Subcutaneous abdominal adipose tissue (tissue), 5 donors: Measurements from ENCODE around the gene PLCL2.
"Not testable (repeated sequence)": the region's sequence is repeated elsewhere in the genome, so short reads cannot be mapped to it uniquely, and the experiment has no call there.

ENCODE experiments used
- H3K27ac ChIP-seq: one replicate; pipeline ENCODE4 v1.7.0; 2013; ENCODE audit warnings: low read depth, mild to moderate bottlenecking, inconsistent platforms, low read length, moderate library complexity
- H3K27me3 ChIP-seq, 5 donors: one replicate each; pipeline ENCODE4 v1.7.0; 2013; ENCODE audit warnings: low read length in 5 of 5, inconsistent platforms in 1 of 5; ENCODE audit not compliant: control insufficient read depth in 5 of 5, insufficient read depth in 4 of 5
- H3K36me3 ChIP-seq, 5 donors: one replicate each; pipeline ENCODE4 v1.7.0; 2013; ENCODE audit warnings: low read length in 5 of 5; ENCODE audit not compliant: control insufficient read depth in 5 of 5, insufficient read depth in 5 of 5
- H3K4me1 ChIP-seq, 5 donors: one replicate each; pipeline ENCODE4 v1.7.0; 2013; ENCODE audit warnings: low read length in 5 of 5, mild to moderate bottlenecking in 3 of 5, moderate library complexity in 1 of 5; ENCODE audit not compliant: control insufficient read depth in 5 of 5, insufficient read depth in 5 of 5
- H3K4me3 ChIP-seq, 5 donors: one replicate each; pipeline ENCODE4 v1.7.0; 2013; ENCODE audit warnings: low read length in 5 of 5, low read depth in 1 of 5
- H3K9ac ChIP-seq, 5 donors: one replicate each; pipeline ENCODE4 v1.7.0; 2013; ENCODE audit warnings: low read length in 5 of 5, mild to moderate bottlenecking in 4 of 5, moderate library complexity in 3 of 5
- H3K9me3 ChIP-seq, 5 donors: one replicate each; pipeline ENCODE4 v1.7.0; 2013; ENCODE audit warnings: low read length in 5 of 5; ENCODE audit not compliant: control insufficient read depth in 5 of 5
- donor health status: healthy.
- donor health status: healthy.
- donor health status: healthy.
- donor health status: healthy.
- donor health status: healthy.

The PLCL2 gene

GRCh38 chr3:17089314-17089700, 204.6 kb downstream of the PLCL2 start:
- H3K9me3 ChIP-seq: no peaks in the 10 kb centered on the region
- H3K27me3 ChIP-seq: no peaks in the 10 kb centered on the region
- no peak overlapping the region for H3K27ac ChIP-seq
- H3K4me1 ChIP-seq: peaks cover 0 to 6% (median 4%) of the 10 kb centered on the region in 5 donors
- no peak overlapping the region for H3K4me3 ChIP-seq
- H3K36me3 ChIP-seq: peaks cover 0 to 8% (median 3%) of the 10 kb centered on the region in 5 donors
- H3K9ac ChIP-seq: no peak overlapping the region

DNA sequence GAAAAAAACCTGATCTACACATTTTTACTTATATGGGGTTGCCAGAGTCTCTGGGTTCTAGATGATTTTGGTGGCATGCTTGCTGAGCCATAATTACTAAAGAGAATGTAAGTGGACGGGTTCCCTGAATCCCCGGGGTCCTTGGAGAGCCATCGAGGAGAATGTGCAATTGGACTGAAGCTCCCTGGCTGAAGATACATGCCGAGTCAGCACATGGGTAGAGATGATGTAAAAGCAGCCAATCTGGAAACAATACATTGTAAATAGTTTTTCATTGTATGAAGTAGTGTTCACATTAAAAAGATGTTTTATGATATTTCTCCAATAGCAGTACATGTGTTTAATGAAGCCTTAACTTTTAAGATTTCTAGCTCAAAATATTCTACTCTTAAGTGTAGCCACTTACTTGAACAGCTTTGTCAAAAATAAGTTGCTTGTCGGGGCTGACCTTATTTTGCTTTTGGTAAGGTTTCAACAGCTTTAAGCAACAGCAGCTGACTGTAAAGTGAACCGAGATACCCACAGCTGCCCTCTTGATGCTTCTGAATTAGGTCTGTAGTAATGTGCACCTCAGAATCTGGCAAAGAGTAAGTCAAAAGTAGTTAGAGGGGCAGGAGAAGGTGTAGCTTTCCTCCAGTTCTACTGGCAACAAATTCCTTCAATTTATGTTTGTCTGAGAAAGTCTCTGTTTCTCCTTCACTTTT, 205.7 kb downstream of the PLCL2 start:
- no peaks in the 10 kb centered on the region for H3K27me3 ChIP-seq
- no peak overlapping the region for H3K9ac ChIP-seq
- H3K4me1 ChIP-seq: peaks cover 0 to 6% (median 4%) of the 10 kb centered on the region in 5 donors
- no peaks in the 10 kb centered on the region for H3K9me3 ChIP-seq
- H3K27ac ChIP-seq: no peak overlapping the region
- H3K4me3 ChIP-seq: no peak overlapping the region
- peaks cover 0 to 8% (median 2%) of the 10 kb centered on the region in 5 donors for H3K36me3 ChIP-seq

DNA sequence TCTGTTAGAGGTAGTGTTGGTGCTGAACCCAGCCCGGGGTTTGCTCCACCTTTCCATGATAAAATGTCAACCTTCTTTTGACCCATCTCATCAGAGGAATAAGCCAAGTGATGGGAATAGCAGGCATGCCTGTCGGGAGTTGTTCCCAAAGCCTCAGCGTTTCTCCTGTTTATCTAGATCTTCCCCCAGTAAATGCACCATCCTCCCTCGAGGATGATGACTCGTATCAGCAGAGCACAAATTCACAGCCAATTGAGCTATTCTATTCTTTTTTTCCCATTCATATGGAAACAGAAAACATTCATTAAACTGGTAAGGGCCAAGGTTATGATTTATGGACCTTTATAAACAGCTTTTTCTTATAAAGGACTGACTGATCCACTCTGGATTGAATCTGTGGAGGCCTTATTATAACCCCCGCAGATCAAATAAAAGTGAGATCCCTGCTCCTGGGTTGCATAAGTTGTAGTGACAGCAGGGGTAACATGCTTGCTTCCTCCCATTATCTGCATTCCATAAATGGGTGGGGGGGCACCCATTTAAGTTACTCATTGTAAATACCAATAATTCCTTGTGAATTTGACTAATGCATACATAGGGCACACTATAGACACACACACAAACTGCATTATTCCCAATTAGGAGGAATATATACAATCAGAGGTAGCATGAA, 207.3 kb downstream of the PLCL2 start:
- Histone ChIP-seq H3K27ac (no peak overlapping the region), H3K4me3 (no peak overlapping the region), H3K9ac (no peak overlapping the region), H3K27me3 (no peaks in the 10 kb centered on the region), H3K4me1 (peaks cover 0 to 6% (median 4%) of the 10 kb centered on the region in 5 donors), H3K36me3 (peaks cover 0 to 8% (median 2%) of the 10 kb centered on the region in 5 donors), H3K9me3 (no peaks in the 10 kb centered on the region)

DNA sequence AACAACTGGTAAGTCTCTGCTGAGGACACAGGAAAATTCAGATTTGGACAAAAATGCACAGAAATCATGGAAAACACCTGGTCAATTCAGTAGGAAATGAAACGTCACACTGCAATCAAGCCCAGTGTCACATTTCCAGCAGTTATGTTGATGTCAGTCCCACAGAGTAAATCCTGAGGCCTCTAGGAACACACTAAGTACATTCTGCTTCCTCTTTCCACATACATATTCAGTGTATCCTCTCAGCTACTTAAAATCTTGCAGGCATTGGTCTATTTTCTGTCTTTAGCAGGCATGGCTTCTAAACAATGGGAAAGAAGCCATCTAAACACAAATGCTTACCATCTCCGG, 207.8 kb downstream of the PLCL2 start:
- H3K4me1 ChIP-seq: peaks cover 0 to 6% (median 4%) of the 10 kb centered on the region in 5 donors
- no peaks in the 10 kb centered on the region for H3K9me3 ChIP-seq
- peaks cover 0 to 8% (median 0%) of the 10 kb centered on the region in 5 donors for H3K36me3 ChIP-seq
- H3K27ac ChIP-seq: no peak overlapping the region
- H3K9ac ChIP-seq: no peak overlapping the region
- no peaks in the 10 kb centered on the region for H3K27me3 ChIP-seq
- H3K4me3 ChIP-seq: no peak overlapping the region

GRCh38 chr3:17094551-17094950, 209.8 kb downstream of the PLCL2 start:
- H3K4me1 ChIP-seq: peaks cover 0 to 4% (median 0%) of the 10 kb centered on the region in 5 donors
- no peaks in the 10 kb centered on the region for H3K27me3 ChIP-seq
- no peaks in the 10 kb centered on the region for H3K9me3 ChIP-seq
- no peak overlapping the region for H3K4me3 ChIP-seq
- H3K36me3 ChIP-seq: peaks cover 0 to 8% (median 0%) of the 10 kb centered on the region in 5 donors
- H3K9ac ChIP-seq: no peak overlapping the region
- no peak overlapping the region for H3K27ac ChIP-seq

DNA sequence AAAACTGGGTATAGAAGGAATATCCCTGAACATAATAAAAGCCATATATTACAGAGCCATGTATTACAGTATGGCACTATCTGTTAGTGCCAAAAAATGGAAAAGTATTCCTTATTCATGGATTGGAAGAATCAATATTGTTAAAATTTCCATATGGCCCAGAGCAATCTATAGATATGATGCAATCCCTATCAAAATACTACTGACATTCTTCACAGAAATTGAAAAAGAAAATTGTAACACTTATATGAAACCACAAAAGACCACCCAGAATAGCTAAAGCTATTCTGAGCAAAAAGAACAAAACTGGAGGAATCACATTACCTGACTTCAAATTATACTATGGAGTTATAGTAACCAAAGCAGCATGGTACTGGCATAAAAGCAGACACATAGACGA, 218.8 kb downstream of the PLCL2 start:
- Histone ChIP-seq H3K4me3 (no peak overlapping the region), H3K27me3 (no peaks in the 10 kb centered on the region), H3K4me1 (no peaks in the 10 kb centered on the region), H3K36me3 (no peaks in the 10 kb centered on the region), H3K27ac (no peak overlapping the region), H3K9me3 (peaks cover 0 to 2% (median 0%) of the 10 kb centered on the region in 5 donors), H3K9ac (no peak overlapping the region)

DNA sequence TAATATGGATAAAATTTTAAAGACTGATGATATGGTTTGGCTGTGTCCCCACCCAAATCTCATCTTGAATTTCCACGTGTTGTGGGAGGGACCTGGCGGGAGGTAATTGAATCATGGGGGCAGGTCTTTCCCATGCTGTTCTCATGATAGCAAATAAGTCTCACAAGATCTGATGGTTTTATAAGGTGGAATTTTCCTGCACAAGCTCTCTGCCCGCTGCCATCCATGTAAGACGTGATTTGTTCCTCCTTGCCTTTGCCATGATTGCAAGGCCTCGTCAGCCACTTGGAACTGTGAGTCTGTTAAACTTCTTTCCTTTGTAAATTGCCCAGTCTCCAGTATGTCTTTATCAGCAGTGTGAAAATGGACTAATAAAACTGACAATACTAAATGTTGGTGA, 222.0 kb downstream of the PLCL2 start:
- H3K27ac ChIP-seq, H3K9me3 ChIP-seq, H3K9ac ChIP-seq, H3K4me3 ChIP-seq, H3K4me1 ChIP-seq, H3K27me3 ChIP-seq, H3K36me3 ChIP-seq: not testable (repeated sequence)

- Histone ChIP-seq H3K4me1 (no peaks in the 10 kb centered on the region), H3K9ac (no peak overlapping the region), H3K4me3 (no peak overlapping the region), H3K36me3 (no peaks in the 10 kb centered on the region), H3K27ac (no peak overlapping the region), H3K9me3 (peaks cover 0 to 7% (median 4%) of the 10 kb centered on the region in 5 donors), H3K27me3 (no peaks in the 10 kb centered on the region)
These were observed 226.1 kb downstream of the PLCL2 start for GRCh38 chr3:17110660-17111396.

DNA sequence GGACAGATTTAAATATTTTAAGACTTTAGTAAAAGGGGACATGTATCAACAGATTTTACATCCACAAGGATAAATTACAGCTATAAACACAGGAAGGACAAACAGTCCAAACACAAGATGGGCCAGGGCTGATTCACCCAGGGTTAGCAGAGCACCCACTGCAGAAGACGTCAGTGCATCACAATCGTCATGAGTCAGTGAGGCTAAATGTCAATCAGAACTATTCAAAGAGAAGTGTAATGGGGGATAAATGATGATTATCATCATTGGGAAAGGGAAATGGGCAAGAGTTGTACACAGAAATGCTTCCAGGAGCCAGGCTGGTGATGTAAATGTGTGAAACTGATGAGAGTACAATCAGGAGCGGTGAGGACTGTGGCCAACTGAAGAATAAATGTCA, 226.8 kb downstream of the PLCL2 start:
- Histone ChIP-seq H3K4me1 (no peaks in the 10 kb centered on the region), H3K36me3 (no peaks in the 10 kb centered on the region), H3K27ac (no peak overlapping the region), H3K9me3 (peaks cover 0 to 7% (median 4%) of the 10 kb centered on the region in 5 donors), H3K4me3 (no peak overlapping the region), H3K9ac (no peak overlapping the region), H3K27me3 (no peaks in the 10 kb centered on the region)

DNA sequence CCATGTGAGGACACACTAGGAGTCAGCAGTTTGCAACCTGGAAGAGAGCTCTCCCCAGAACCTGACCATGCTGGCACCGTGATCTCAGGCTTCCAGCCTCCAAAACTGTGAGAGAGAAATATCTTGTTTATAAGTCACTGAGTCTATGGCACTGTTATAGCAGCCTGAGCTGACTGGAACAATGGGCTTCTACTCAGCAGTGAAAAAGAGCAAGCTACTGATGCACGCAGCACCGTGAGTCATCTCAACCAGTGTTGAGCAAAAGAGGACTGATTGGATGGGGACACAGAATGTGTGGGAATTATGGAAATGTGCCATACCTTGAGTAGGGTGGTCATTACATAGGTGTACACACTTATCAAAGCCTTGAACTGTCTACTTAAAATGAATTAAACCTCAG, 230.4 kb downstream of the PLCL2 start:
- H3K4me3 ChIP-seq: no peak overlapping the region
- no peaks in the 10 kb centered on the region for H3K36me3 ChIP-seq
- H3K9ac ChIP-seq: no peak overlapping the region
- H3K27ac ChIP-seq: no peak overlapping the region
- H3K4me1 ChIP-seq: no peaks in the 10 kb centered on the region
- peaks cover 0 to 7% (median 4%) of the 10 kb centered on the region in 5 donors for H3K9me3 ChIP-seq
- no peaks in the 10 kb centered on the region for H3K27me3 ChIP-seq
